ENCODE measurements around the gene CRISPLD2. TPM values are rescaled to one million over a fixed set of nuclear protein-coding genes. Genes with fewer than 3 reads are reported as not detected.
"Not testable (repeated sequence)": the region's sequence is repeated elsewhere in the genome, so short reads cannot be mapped to it uniquely, and the experiment has no call there.

The CRISPLD2 gene
- total RNA-seq, 1 donor from 2014 or later, result 0.53 TPM

DNA sequence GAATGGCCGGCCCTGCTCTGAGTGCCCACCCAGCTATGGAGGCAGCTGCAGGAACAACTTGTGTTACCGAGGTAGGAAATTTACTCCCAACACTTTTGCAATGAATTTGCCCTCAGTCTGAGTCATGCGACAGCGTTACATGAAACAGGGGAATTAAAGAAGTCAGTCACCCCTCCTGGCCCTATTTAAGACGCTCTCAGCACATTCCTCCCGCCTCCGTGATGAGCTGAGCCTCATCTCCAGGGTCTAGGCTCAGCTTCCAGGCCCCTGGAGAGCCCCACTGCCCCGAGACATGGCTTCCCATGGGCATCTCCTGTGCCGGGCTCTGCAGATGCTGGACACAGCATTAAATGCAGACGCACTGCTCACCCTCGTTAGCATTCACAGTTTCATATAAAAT lies 35.0 kb downstream of the CRISPLD2 start:
- FAIRE-seq (no peak), DNase-seq (ENCODE audit: low read depth) (peak; percentile 29)
- Histone ChIP-seq H3K27me3 (ENCODE audit: control insufficient read depth, insufficient read depth, low read length) (peaks cover 2% of the 10 kb centered on the region), H3K4me3 (ENCODE audit: low read depth, low read length) (no peak overlapping the region), H3K36me3 (ENCODE audit: control insufficient read depth, insufficient read depth, low read length) (no peaks in the 10 kb centered on the region)
- TF ChIP-seq, protein P1, sequence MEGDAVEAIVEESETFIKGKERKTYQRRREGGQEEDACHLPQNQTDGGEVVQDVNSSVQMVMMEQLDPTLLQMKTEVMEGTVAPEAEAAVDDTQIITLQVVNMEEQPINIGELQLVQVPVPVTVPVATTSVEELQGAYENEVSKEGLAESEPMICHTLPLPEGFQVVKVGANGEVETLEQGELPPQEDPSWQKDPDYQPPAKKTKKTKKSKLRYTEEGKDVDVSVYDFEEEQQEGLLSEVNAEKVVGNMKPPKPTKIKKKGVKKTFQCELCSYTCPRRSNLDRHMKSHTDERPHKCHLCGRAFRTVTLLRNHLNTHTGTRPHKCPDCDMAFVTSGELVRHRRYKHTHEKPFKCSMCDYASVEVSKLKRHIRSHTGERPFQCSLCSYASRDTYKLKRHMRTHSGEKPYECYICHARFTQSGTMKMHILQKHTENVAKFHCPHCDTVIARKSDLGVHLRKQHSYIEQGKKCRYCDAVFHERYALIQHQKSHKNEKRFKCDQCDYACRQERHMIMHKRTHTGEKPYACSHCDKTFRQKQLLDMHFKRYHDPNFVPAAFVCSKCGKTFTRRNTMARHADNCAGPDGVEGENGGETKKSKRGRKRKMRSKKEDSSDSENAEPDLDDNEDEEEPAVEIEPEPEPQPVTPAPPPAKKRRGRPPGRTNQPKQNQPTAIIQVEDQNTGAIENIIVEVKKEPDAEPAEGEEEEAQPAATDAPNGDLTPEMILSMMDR (IDR thresholded peaks at IDR 0.05; ENCODE audit: insufficient read depth, low read length, severe bottlenecking), result no peak

DNA sequence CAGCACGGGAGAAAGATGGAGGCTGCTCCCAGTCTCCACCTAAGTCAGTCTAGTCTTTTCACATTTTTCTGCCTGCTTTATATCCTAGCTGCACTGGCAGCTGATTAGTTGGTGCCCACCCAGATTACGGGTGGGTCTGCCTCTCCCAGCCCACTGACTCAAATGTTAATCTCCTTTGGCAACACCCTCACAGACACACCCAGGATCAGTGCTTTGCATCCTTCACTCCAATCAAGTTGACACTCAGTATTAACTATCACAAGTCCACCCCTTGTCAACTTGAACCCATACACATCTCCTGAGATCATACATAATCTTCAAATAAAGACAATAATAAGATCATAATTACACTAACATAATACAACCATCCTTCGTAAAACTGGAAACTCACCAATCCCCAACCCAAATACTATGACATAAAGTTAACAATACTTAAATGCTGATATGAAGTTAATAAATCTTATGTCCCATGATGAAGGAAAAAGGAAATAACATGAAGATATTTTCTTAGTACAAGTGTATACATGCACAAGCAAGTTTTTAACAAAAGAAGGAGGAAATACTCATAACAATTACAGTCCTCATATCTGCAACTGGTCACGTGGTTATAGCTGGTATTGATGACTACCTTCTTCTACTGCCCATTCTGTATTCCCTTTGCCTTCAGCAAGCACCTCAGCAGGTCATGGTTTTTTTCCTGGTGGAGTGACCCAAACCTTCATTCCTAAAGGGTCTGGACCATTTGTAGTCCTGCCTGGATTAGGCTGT lies 35.8 kb downstream of the CRISPLD2 start:
- H3K4me3 ChIP-seq (ENCODE audit: low read depth, low read length); H3K27me3 ChIP-seq (ENCODE audit: control insufficient read depth, insufficient read depth, low read length); H3K36me3 ChIP-seq (ENCODE audit: control insufficient read depth, insufficient read depth, low read length); FAIRE-seq: not testable (repeated sequence)
- peak; percentile 64 for DNase-seq (ENCODE audit: low read depth)

DNA sequence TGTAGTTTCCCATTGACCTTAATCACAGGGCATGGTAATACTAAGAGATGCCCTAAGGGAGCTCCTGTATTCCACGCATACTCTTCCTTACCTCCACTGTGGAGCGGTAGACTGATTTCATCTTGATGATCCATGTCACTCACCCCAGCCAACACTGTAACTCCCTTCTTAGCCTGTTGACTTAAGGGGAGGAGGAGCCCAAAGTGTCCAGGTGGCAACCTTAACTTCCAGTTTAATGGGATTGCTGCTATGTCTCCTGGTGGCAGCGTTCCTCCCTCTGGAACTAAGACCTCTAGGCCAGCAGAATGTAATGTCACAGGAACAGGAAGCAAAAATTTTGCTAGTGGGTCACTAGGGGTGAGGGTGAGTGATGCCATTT lies 36.4 kb downstream of the CRISPLD2 start:
- H3K36me3 ChIP-seq (ENCODE audit: control insufficient read depth, insufficient read depth, low read length); H3K4me3 ChIP-seq (ENCODE audit: low read depth, low read length); FAIRE-seq: not testable (repeated sequence)

DNA sequence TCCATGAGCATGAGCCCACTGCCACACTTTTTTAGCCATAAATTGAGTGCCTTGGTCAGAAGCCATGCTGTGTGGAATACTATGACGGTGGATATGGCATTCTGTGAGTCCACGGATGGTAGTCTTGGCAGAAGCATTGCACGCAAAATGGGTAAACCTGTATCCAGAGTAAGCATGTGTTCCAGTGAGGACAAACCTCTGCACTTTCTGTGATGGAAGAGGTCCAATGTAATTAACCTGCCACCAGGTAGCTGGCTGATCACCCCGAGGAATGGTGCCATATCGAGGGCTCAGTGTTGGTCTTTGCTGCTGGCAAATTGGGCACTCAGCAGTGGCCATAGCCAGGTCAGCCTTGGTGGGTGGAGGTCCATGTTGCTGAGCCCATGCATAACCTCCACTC lies 37.0 kb downstream of the CRISPLD2 start:
- DNase-seq (ENCODE audit: low read depth); H3K27me3 ChIP-seq (ENCODE audit: control insufficient read depth, insufficient read depth, low read length); FAIRE-seq; H3K36me3 ChIP-seq (ENCODE audit: control insufficient read depth, insufficient read depth, low read length); H3K4me3 ChIP-seq (ENCODE audit: low read depth, low read length): not testable (repeated sequence)

More for the DNA sequence above, 36.4 kb downstream of the CRISPLD2 start:
- not testable (repeated sequence) for DNase-seq (ENCODE audit: low read depth); H3K27me3 ChIP-seq (ENCODE audit: control insufficient read depth, insufficient read depth, low read length)

DNA sequence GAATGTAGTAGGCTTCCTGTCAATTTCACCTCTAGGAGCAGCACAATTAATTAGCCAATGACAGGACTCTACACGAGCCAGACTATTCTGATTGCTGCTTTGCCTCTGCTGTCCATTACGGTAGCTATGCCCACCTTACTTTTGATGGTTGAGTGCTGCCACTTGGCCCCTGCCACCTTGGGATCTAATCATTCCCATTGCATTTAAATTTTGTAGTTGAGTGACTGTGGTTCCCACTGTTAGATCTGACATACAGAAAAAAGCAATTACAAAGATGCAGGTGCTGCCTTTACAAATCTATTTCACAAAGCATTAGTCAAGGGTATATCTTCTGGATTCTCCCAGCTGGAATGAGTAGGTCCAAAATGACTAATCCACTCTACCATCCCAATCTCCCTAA lies 39.9 kb downstream of the CRISPLD2 start:
- FAIRE-seq, result no peak
- H3K36me3 ChIP-seq (ENCODE audit: control insufficient read depth, insufficient read depth, low read length), result no peaks in the 10 kb centered on the region

DNA sequence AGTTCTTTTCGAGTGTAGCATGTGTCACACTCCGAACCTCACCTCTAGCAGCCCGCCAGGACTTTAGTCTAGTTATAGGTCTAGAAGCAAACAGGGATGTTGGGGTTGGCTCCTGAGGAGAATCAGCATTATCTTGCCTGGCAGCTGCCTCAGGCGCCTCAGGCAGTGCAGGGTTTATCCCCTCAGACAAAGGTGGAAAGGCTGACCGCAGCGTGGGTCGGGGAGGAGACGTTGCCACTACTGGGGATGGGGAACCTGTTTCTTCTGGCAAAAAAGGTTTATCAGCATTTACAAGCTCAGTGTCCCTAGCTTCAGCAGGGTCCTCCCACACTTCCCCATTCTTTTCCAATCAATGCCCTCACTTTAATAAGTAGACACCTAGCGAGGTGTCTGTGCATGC lies 40.6 kb downstream of the CRISPLD2 start:
- Histone ChIP-seq H3K4me3 (ENCODE audit: low read depth, low read length) (no peak overlapping the region), H3K27me3 (ENCODE audit: control insufficient read depth, insufficient read depth, low read length) (peaks cover 2% of the 10 kb centered on the region), H3K36me3 (ENCODE audit: control insufficient read depth, insufficient read depth, low read length) (no peaks in the 10 kb centered on the region)
- FAIRE-seq, result no peak
- TF ChIP-seq, protein P1 (IDR thresholded peaks at IDR 0.05; ENCODE audit: insufficient read depth, low read length, severe bottlenecking), result no peak
- no peak for DNase-seq (ENCODE audit: low read depth)

More for the DNA sequence above, 39.9 kb downstream of the CRISPLD2 start:
- Histone ChIP-seq H3K4me3 (ENCODE audit: low read depth, low read length) (no peak overlapping the region), H3K27me3 (ENCODE audit: control insufficient read depth, insufficient read depth, low read length) (peaks cover 1% of the 10 kb centered on the region)
- DNase-seq (ENCODE audit: low read depth), result no peak
- TF ChIP-seq, protein P1 (IDR thresholded peaks at IDR 0.05; ENCODE audit: insufficient read depth, low read length, severe bottlenecking), result no peak

DNA sequence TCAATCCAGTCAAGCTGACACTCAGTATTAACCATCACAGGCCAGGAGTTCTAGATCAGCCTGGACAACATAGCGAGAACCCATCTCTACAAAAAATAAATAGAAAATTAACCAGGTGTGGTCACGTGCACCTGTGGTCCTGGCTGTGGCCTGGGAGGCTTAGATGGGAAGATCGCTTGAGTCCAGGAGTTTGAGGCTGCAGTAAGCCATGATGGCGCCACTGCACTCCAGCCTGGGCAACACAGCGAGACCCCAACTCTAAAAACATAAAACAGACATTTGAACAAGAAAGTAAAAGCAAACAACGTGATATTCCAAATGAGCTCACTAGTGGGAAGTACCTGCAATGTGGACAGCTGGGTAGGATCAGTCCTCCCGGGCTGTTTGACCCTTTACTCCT lies 41.9 kb downstream of the CRISPLD2 start:
- TF ChIP-seq, protein P1 (IDR thresholded peaks at IDR 0.05; ENCODE audit: insufficient read depth, low read length, severe bottlenecking), result no peak
- no peak for FAIRE-seq

More for the DNA sequence above, 41.9 kb downstream of the CRISPLD2 start:
- H3K27me3 ChIP-seq (ENCODE audit: control insufficient read depth, insufficient read depth, low read length), result peaks cover 4% of the 10 kb centered on the region
- H3K4me3 ChIP-seq (ENCODE audit: low read depth, low read length), result no peak overlapping the region
- no peaks in the 10 kb centered on the region for H3K36me3 ChIP-seq (ENCODE audit: control insufficient read depth, insufficient read depth, low read length)
- no peak for DNase-seq (ENCODE audit: low read depth)

All from bronchial epithelial cell (primary cell).